Stimulated activated CD8-positive, alpha-beta memory T cell treated with anti-CD3 and anti-CD28 coated beads, Interleukin-15, amount 100 ng/mL, for 4 hours (primary cell): ENCODE measurements around the gene TBC1D2B.
"Not testable (repeated sequence)": the region's sequence is repeated elsewhere in the genome, so short reads cannot be mapped to it uniquely, and the experiment has no call there.

ENCODE experiments used
- DNase-seq, 2 donors: peaks; one replicate each; pipeline ENCODE4 v3.0.0-alpha.2; 2020; ENCODE audit warnings: low read depth in 2 of 2

TBC1D2B gene

GRCh38 chr15:77988347-77989295 lies 88.9 kb downstream of the TBC1D2B start:
- DNase-seq = no peak

DNA sequence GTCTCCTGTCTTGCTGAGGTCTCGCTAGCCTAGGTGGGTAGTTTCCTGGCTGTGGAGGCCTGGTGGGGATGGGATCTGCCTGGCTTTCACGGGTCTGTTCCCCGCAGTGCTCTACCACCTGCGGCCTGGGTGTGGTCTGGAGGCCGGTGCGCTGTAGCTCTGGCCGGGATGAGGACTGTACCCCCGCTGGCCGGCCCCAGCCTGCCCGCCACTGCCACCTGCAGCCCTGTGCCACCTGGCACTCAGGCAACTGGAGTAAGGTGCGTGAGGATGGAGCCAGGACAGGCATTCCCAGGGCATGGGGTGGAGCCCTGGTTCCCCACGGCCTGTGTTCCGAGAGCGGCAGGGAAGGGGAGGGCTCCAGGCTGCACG lies 89.8 kb downstream of the TBC1D2B start:
- DNase-seq = not testable (repeated sequence)

- no peak for DNase-seq
These were observed 90.4 kb downstream of the TBC1D2B start for GRCh38 chr15:77986891-77987764.

DNA sequence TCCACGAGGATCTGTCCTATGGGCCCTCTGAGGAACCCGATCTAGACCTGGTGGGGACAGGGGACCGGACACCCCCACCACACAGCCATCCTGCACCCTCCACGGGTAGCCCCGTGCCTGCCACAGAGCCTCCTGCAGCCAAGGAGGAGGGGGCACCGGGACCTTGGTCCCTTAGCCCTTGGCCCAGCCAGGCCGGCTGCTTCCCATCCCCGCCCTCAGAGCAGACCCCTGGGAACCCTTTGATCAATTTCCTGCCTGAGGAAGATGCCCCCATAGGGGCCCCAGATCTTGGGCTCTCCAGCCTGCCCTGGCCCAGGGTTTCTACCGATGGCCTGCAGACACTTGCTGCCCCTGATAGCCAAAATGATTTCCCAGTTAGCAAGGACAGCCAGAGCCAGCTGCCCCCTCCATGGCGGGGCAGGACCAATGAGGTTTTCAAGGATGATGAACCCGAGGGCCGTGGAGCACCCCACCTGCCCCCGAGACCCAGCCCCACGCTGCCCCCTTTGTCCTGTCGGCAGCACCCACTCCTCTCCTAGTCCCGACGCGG lies 91.5 kb downstream of the TBC1D2B start:
- no peak for DNase-seq

- no peak for DNase-seq
These were observed 92.2 kb downstream of the TBC1D2B start for GRCh38 chr15:77985031-77985930.

GRCh38 chr15:77984446-77984861 lies 93.1 kb downstream of the TBC1D2B start:
- no peak for DNase-seq

GRCh38 chr15:77983708-77984445 lies 93.6 kb downstream of the TBC1D2B start:
- no peak for DNase-seq

GRCh38 chr15:77983091-77983707 lies 94.3 kb downstream of the TBC1D2B start:
- DNase-seq = no peak

GRCh38 chr15:77982127-77982490 lies 95.4 kb downstream of the TBC1D2B start:
- DNase-seq = no peak

GRCh38 chr15:77981281-77982126 lies 96.0 kb downstream of the TBC1D2B start:
- no peak for DNase-seq

DNA sequence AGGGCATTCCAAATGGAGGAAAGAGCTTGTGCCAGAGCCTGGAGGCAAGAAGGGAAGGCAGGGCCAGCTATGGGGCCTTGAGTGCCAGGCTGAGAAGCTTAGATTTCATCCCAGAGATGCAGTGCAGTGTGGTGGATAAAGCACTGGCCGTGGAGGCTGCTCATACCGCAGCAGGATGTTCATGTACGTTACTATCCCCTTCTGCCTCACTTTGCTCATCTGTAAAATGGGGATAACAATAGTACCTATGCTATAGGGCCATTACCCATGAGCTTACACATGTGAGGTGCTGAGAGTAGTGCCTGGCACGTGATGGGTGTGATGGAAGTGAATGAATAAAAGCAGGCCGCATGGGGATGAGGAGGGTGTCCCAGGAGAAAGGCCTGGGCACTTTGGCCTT lies 96.8 kb downstream of the TBC1D2B start:
- DNase-seq = not testable (repeated sequence)

- DNase-seq = no peak
These were observed 97.4 kb downstream of the TBC1D2B start for GRCh38 chr15:77980098-77980497.

DNA sequence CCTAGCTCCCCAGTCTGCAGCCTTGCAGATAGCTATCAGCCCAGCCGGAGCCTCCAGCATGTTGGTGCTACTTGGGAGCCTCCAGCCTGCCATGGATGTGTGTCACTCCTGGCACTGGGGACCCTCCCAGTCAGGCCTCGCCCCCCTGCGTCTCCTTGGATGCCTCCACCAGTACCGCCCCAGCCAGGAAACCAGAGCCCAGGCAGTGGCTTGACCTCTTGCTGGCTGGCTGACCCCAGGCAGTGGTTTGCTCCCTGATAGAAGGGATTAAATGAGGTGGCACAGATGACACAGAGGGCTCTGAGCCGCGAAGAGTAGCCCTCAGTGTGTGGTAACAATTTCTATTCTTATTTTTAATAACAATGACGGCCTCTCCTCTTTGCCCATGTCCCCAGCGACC lies 98.4 kb downstream of the TBC1D2B start:
- DNase-seq = not testable (repeated sequence)

DNA sequence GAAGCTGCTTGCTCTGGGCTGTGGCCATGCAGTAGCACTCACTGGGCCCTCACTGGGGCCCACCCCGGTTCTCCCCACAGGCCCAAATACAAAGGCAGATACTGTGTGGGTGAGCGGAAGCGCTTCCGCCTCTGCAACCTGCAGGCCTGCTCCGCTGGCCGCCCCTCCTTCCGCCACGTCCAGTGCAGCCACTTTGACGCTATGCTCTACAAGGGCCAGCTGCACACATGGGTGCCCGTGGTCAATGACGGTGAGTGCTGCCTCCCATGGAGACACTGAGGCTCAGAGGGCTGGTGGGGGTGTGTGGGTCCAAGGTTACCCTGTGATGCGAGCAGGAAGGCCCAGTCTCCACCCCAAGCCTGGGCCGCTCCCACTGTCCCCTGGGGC lies 98.8 kb downstream of the TBC1D2B start:
- not testable (repeated sequence) for DNase-seq

DNA sequence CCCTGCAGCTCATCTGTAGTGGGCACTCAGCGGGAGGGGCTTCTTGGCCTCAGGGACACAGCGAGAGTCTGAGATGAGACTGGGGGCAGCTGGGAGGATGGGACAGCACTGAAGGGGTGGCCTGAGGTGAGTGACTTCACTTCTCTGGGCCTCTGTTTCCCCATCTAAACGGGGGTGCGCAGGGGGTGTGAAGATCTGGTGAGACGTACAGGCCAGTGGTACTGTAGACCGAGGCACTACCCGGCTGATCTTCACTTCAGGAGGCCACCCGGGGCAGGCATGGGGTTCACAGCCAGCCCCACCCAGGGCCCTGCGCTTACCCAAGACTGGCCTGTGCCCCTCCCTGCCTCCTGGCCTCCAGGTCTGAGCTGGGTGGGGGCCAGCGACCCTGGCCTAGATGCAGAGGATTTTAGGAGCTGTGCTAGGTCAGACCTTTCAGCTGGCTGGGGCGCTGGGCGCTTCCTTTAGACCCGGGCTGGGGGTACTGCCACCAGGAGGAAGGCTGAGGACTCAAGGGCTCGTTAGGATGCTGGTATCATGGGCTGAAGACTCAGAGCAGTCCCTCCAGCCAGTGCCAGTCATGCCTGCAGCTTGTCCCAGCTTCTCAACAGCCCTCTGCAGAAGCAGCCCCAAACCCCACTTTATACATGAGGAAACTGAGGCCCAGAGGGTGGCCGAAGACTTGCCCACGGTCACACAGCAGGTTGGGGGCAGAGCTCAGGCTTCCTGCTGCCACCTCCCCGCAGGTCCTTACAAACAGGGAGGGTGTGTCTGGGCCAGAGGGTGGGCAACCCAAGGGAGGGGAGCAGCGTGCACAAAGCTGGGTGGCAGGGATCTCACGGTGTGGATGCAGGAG lies 99.4 kb downstream of the TBC1D2B start:
- not testable (repeated sequence) for DNase-seq

DNA sequence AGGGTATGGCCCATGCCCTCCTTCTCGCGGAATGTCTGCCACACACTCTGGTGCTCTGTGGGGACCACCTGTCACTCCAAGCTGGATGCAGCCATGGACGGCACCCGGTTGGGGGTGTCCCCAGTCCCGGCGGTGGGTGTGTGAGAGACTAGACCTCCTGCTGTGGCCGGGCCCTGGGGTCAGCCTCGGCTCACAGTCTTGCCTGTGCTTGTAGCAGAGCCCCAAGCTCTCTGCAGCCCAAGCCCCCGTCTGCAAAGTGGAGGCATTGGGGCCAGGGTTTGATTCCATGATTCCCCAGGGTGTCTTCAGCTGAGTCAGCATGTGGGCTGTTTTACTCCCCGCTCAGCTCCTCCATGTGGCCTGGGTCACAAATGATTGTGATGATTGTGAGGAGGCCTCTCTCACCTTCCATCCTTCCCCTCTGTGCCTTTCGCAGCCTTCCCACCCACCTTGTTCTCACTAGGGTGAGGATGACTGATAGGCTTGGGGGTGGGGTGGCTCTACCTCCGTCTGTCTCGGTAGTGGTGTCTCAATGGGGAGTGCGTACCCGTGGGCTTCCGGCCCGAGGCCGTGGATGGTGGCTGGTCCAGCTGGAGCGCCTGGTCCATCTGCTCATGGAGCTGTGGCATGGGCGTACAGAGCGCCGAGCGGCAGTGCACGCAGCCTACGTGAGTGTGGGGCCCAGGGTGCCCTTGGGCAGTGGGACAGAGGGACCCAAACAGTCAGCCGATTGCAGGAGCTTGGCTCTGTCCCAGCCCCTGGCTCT lies 100.6 kb downstream of the TBC1D2B start:
- DNase-seq = not testable (repeated sequence)

- DNase-seq = not testable (repeated sequence)
These were observed 101.4 kb downstream of the TBC1D2B start for GRCh38 chr15:77976095-77976450.
